Stimulated activated CD4-positive, alpha-beta T cell treated with anti-CD3 and anti-CD28 coated beads, Interleukin-15, amount 100 ng/mL, for 1 hour (primary cell): ENCODE results near the gene RNASE13.

Source experiments
- DNase-seq, 2 donors: peaks; one replicate each; pipeline ENCODE4 v3.0.0-alpha.2; 2020; ENCODE audit warnings: low read depth in 1 of 2, low spot score in 1 of 2

RNASE13 gene

DNA sequence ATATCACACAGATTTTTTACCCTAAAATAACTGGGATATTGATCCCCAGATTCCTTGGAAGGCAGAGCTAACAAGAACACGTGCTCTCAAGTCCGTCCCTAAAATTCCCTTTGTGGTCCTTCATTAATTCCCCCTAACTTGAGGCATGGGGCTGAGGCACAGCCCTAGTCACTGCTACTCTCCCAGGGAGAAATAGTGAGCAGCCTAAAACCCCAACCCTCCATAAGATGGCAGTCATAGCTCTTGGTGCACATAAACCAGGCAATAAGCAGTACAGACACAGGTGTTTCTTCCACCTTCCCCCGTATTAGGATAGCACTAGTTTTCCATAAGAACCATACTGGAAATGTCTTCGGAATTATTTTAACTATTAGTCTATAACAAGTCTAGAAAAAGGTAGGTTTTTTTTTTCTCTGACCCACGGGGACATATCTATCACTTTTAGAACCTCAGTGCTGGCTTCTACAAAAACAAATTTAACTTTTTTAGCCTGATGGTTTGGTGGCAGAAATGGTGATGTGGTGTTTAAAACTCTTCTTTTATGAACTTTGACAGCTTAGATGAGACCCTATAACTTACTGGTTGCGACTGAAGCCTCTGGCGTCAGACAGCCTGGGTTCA, 32.4 kb upstream of the RNASE13 start:
- no peak for DNase-seq

DNA sequence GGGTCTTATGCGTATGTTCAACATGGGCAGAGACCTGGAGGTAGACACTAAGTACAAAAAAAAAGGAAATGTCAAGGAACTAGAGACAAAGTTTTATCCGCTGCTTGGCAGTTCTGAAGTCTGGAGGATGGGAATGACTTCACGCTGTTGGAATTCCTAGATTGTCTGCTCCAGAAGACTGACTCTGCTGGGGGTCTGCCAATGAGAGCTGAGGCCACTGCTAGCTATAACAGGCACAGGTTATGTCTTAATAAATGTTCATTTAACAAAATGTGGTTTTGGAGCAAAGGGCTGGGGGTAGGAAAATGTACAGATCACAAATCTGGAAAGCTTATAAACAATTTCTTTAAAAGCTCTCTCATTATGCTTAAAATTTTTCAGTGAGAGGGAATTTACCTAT, 28.9 kb upstream of the RNASE13 start:
- DNase-seq, result no peak

DNA sequence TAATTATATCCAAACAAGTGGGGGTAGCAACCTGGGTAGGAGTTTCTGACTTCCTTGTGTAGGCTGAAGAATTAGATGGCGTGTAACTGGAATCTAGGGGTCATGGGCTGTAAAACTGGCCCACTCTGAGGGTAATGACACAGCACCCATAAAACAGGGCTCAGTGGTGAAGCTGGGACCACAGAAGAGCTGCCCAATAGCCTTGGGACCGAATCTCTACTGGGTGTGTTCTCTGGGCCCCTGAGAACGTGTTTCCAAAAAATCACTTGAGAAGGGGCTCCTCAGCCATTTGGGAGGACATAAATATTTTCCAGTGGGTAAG, 26.7 kb upstream of the RNASE13 start:
- no peak for DNase-seq

DNA sequence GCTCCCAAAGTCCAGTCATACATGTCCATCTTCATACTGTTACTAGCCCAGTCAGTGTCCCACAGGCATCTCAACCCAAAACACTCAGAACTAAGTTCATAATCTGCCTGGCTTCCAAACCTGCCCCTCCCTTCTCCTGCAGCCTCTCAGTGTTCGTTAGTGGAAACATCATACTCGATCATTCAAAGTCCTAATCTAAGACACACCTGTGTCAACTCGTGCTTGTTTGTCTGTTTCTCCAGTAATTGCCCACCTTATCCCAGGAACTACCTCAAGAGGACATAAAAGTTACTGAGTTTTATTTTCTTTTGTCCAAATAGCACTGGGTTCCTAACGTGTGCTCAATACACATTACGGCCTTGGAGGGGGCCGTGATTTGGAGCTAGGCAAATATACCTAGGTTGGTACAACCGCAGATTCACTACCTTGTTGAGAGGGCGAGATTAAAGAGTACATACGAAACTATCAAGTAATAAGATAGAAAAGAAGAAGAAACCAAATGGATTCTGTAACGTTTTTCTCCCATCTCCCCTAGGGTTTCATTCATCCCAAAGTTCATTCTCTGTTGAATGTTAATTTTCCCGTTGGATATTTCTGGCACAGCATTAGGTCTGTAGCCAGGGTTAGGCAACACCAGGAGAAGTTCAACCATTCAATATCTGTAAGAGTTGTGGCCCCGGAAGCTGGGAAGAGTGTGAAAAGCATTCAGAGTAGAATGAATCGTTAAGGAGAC, 26.2 kb upstream of the RNASE13 start:
- DNase-seq, result no peak

DNA sequence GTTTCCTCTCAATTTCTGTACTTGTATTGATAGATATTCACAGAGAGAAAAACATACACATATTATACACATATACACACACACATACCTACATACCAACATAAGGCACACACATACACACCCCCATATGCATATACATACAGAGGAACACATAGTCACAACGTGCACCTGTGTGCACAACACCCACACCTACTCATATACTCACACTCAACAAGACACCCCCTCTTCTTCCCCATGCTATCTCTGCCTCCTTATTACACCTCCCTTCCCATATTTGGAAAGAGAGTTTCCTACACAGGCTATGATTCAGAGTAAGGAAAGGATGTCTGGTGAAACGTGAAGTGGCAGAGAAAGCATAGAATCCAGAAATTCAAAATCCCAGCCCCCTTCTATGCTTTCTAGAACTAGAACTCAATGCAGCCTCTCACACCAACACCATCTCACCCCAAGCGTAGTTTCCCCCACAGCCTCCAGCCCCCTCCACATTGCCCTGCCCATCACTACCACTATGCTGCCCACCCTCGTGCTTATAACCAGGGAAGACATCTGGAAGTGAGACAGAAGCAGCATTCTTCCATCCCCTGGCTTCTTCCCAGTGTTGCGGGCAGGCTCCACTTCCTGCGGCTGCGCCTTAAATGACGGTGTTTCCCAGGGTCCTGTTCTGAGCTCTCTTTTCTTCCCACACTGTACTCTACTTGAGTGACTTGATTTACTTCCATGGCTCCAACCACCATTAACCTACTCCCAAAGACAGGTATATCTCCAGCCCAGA, 25.4 kb upstream of the RNASE13 start:
- no peak for DNase-seq

DNA sequence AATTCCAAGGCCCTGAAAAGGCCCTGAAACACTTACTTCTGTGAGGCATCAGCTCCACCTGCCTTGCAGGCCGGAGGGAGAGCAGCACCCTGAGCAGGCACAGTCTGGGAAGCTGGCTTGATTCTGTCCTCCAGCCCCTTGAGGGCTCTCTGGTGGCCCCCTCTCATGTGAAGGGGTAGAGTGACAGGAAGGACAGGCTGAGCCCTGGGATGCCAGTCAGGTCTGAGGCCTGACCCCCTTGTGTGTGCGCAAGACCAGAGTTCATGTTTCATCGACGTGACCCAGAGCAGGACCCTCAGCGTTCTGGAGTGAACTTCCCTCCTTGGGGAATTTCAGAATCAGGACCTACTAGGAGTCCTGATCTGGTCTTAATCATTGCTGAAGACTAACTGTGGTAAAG, 24.3 kb upstream of the RNASE13 start:
- no peak for DNase-seq

DNA sequence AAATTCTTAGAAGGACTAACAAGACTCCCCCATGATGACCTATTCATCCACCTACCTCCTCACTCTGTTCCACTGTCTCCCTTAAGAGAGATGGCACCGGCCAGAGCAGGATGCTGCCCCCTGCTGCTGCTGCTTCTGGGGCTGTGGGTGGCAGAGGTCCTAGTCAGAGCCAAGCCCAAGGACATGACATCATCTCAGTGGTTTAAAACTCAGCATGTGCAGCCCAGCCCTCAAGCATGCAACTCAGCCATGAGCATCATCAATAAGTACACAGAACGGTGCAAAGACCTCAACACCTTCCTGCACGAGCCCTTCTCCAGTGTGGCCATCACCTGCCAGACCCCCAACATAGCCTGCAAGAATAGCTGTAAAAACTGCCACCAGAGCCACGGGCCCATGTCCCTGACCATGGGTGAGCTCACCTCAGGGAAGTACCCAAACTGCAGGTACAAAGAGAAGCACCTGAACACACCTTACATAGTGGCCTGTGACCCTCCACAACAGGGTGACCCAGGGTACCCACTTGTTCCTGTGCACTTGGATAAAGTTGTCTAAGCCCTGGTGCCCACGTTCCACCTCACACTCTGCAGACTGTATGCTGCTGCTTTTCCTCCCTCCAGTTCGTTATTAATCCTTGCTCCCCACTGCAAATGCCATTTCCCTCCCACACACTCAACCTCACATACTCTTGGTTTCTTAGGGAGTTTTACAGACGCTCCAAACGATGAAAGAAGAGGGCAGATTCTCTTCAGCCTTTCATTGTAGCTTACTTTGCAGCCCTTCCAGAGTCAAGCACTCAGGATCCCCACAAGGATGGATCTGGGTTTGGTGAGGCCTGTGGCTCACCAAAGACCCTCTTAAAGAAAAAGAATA, 23.4 kb upstream of the RNASE13 start, which contains the start of gene RNASE8:
TSS of gene RNASE8 (plus strand) at position 20 of the 873 bp plus-strand sequence. CDS start at position 91, 71 bp downstream.
- DNase-seq, result no peak

DNA sequence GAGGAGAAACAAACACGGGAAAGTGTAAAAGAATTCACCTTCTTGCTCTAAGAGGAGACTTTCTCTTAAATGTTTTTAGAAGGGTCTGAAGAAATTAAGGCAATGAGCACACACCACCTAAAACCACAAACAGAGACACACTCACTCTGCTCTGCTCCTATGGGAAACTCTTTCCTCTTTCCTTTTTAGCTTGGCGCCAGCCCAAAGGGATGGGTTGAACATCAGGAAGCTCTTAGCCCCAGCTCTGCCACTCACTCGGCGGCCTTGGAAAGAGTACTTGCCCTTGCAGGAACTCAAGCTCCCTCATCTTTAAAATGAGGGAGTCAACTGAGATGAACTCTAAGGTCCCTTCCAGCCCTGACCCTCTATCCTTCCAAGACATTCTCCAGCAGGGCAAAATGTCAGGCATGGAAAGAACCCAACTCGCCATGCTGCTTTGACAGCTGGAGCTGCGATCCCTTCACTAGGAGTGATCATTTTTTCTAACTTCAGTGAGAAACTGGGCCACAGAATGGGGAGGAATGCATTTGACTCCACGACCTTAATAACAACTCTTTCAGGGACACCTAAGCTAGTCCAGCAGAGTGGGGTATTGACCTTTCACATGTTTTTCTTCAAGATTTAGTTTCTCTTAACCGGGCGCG, 22.0 kb upstream of the RNASE13 start:
- DNase-seq, result no peak

DNA sequence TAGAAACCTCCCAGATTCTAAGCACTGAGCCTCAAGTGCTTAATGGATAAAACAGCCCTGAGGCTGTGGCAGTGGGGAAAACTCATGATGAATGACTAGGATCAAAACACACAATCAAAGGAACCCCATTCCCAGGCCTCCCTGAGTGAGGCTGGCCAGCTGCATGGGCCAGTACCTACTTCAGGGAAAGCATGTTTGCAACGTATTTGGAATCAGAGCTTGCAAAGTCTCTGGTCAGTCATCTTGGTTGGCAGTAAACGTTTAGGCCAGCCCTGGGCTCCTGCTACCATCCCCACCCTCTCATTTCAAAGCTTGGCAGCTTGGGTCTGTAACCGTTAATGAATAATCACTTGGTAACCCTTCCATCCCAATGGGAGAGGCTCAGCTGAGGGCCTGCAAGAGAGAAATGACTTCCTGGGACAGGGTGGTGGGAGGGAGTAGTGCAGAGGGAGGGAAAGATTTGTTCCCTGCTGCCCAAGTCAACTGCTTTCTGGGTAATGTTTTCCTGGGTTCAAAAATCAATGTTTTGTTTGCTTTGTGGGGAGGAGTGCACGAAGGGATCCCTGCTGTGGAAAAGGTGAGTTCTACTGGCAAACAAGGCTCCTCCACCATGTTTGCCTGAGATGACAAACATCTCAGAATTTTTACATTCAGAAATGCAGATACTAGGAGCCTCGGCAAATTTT, 21.0 kb upstream of the RNASE13 start:
- no peak for DNase-seq

DNA sequence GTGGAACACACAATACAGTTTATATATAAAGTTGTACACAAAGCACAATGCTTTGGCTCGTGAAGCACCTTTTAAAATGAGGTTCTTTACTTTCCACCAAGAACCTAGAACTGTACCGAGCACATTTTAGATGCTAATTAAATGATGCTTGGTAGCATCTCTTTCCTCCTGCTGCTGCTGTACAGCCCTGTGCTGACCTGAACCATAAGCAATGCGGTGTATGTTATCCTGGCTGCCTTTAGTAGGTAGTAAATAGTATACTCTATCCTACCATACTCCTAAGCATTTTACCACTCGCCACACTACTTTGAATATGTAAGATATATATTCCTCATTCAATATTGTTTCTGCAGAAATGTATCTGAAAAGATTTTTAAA, 20.1 kb upstream of the RNASE13 start:
- no peak for DNase-seq

DNA sequence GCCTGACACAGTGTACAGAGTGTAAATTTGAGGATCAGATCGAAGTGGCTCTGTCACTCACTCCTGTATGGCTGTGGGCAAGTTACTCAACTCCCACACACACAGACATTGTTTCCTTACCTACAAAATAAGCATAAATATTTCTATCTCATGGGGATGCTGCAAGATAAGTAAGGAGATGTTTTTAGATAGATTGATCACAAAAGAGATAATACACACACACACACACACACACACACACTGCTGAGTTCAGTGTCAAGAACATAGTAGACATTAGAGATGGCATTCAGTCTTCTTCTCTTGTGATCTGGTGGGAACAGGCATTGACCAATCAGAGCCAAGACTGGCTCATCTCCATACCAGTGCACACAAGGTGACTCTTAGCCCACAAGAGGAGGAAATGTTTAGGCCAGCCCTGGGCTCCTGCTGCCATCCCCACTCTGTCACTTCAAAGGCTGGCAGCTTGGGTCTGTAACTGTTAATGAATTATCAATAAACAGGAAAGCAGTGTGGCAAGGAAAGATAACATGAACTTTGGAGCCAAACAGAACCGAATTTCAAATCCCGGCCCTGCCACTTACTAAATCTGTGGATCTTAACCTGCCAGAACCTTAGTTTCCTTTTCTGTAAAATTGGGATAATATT, 19.6 kb upstream of the RNASE13 start:
- DNase-seq, result no peak

DNA sequence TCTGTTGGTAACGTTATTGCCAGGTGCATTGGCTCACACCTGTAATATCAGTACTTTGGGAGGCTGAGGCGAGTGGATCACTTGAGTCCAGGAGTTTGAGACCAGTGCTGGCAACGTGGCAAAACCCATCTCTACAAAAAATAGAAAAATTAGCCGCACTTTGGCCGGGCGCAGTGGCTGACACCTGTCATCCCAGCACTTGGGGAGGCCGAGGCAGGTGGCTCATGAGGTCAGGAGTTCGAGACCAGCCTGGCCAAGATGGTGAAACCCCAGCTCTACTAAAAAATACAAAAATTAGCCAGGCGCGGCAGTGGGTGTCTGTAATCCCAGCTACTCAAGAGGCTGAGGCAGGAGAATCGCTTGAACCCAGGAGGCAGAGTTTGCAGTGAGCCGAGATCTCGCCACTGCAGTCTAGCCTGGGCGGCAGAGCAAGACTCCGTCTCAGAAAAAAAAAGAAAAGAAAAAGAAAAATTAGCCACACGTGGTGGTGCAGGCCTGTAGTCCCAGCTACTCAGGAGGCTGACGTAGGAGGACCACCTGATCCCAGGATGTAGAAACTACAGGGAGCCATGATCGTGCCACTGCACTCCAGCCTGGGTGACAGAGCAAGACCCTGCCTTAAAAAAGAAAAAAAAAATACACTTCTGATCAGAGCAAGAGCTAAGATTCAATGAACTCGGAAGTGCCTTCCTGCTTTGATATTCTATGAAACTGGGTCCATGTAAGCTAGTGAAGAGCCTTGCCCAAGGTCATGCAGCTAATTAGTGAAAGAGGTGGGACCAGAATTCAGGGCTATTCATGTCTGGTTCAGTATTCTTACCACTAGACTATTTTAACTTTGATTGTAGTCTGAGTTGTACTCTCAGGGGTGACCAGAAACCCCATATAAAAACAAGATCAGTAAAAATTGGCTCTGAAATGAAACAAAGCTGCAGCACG, 18.8 kb upstream of the RNASE13 start:
- no peak for DNase-seq

DNA sequence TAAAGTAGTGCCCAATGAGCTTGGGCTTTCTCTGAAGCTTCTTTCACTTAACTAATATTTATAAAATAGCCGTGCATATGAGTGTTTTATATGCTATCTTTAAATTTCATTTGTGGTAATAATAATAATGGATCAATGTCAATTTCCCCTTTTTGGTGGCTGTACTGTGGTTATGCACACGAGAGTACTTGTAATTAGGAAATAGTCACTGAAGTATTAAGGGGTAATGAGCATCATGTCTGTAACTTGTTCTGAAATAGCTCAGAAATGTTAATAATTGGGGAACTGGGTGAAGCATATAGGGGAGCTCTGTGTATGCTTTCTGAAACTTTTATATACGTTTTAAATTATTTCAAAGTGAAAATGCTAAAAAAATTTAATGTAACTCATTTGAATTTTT, 16.0 kb upstream of the RNASE13 start:
- DNase-seq, result no peak

DNA sequence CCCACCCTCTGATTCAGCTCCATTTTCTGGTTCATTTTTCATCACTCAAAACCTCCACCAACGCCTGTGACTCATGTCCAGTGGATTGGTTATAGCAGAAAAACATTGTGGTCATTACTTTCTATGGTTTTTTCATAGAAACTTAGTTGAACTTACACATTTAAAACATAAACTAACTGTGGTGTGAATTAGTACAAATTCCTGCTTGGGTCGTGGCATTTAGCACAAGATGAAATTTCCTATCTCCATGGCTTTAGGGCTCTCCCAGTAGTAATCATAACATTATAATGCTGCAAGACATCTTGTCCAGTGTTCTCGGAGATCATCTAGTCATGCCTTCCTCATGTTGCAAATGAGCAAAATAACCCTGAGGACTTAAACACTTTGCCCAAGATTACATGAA, 14.7 kb upstream of the RNASE13 start:
- DNase-seq, result no peak

DNA sequence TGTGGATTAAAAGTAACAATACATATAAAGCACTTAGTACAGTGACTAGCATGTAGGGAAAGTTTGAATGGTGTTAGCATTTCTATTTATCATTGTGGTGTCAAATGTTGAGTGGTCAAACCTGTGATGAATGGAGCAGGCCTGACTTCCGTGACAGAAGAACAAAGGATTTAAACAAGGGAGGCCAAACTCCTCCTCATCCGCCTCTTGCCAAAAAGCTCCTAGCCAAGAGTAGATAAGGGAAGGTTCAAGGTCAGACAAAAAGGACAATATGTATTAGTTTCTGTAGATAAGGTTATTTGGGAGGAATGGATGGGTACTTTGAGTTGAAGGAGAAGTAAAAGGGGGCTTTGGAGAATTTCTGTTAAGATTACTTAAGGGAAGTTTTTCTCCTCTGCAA, 14.0 kb upstream of the RNASE13 start:
- DNase-seq, result no peak

DNA sequence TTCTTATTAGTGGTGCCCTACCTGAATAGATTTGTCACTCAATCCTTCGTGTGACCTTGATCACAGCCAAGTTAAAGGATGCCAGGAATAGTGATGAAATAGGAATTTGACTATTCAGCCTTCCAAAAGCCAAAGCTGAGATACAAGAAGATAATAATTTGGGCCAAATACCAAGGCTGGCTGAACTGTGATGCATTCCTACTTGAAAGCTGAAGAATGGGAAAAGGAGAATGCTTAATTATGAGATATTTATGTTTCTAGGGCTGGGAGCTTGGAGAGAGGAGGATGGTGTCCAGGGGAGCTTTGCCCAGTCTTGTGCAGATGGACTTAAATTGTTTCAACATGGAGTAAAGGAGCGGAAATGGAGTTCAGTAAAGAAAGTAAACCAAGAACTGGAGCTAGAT, 12.8 kb upstream of the RNASE13 start:
- DNase-seq, result no peak

DNA sequence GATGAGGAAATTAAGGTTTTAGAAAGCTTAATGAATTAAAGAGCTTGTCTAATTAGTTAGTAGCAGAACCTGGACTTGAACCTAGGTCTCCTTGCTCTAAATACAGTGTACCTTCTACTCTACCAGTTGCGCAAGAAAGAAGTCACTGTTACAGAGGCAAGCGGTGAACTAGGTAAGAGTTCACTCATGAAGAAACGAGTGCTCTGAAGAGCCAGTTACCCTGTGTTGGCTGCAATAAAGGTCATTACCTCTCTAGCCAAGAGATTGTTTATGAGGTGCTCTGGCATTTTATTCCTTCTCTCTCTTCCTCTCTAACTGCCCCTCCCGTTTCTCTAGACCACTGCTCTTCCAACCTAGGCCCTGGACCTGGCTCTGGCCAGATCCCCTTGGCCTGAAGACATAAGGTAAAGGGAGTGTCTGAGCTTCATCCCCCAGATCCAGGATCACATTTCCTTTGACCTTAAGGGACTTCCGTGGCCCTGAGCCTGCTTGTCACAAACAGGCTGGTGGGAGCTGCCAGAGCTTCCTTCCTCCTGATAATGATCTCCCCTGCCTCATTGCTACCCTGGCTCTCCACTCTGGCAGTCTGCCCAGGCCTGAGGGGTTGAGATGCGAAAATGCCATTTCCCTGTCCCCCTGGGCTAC, 9.5 kb upstream of the RNASE13 start:
- no peak for DNase-seq

DNA sequence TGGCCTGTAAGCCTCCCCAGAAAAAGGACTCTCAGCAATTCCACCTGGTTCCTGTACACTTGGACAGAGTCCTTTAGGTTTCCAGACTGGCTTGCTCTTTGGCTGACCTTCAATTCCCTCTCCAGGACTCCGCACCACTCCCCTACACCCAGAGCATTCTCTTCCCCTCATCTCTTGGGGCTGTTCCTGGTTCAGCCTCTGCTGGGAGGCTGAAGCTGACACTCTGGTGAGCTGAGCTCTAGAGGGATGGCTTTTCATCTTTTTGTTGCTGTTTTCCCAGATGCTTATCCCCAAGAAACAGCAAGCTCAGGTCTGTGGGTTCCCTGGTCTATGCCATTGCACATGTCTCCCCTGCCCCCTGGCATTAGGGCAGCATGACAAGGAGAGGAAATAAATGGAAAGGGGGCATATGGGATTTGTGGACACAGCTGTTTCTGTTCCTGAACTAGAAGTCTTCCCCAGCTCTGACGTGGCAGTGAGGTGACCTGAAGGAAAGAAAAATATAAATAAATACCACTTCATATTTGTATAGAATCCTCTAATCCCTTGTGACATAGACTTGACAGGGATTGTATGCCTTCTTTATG, 8.9 kb upstream of the RNASE13 start:
- DNase-seq, result no peak
